GM23338 (cell line): ENCODE results near the gene SLC16A9. TPM values are rescaled to one million over a fixed set of nuclear protein-coding genes. Genes with fewer than 3 reads are reported as not detected.

Experiments
- ATAC-seq: fragments of 200-7000 bp; cut with Tn5 transposase; 3 replicates; pipeline ENCODE4 v1.9.1; 2020
- DNase-seq: peaks from one replicate; pipeline ENCODE4 v3.0.0-alpha.2; 2015; ENCODE audit warnings: low spot score
- H2AFZ ChIP-seq: fragments of 200-600 bp; sonication (generic); 2 replicates; pipeline ENCODE4 v1.8.0; 2016; ENCODE audit warnings: antibody characterized with exemption, mild to moderate bottlenecking, moderate library complexity
- H3F3A ChIP-seq: fragments of 200-600 bp; sonication (generic); replicated peaks from 2 replicates; pipeline ENCODE4 v1.8.0; 2017; ENCODE audit warnings: antibody characterized with exemption, mixed run types, low read depth
- H3K27ac ChIP-seq: fragments of 200-600 bp; sonication (generic); 2 replicates; pipeline ENCODE4 v1.6.1; 2016; ENCODE audit warnings: low read depth
- H3K27me3 ChIP-seq: fragments of 200-600 bp; sonication (generic); 2 replicates; pipeline ENCODE4 v1.8.0; 2016; ENCODE audit warnings: mild to moderate bottlenecking, mixed run types, moderate library complexity; ENCODE audit not compliant: insufficient read depth
- H3K36me3 ChIP-seq: fragments of 200-600 bp; sonication (generic); 2 replicates; pipeline ENCODE4 v1.8.0; 2016; ENCODE audit warnings: mild to moderate bottlenecking; ENCODE audit not compliant: insufficient read depth
- H3K4me1 ChIP-seq: fragments of 200-600 bp; sonication (generic); 2 replicates; pipeline ENCODE4 v1.8.0; 2016; ENCODE audit warnings: mild to moderate bottlenecking, moderate library complexity; ENCODE audit not compliant: insufficient read depth
- H3K4me2 ChIP-seq: fragments of 200-600 bp; sonication (generic); 2 replicates; pipeline ENCODE4 v1.7.1; 2017; ENCODE audit warnings: mixed run types
- H3K4me3 ChIP-seq: fragments of 200-600 bp; sonication (generic); 2 replicates; pipeline ENCODE4 v1.6.1; 2016; ENCODE audit warnings: mixed run types
- H3K79me2 ChIP-seq: fragments of 200-600 bp; sonication (generic); replicated peaks from 2 replicates; pipeline ENCODE4 v1.8.0; 2017; ENCODE audit warnings: mild to moderate bottlenecking; ENCODE audit not compliant: insufficient read depth
- H3K9me2 ChIP-seq: fragments of 200-600 bp; sonication (generic); 2 replicates; pipeline ENCODE4 v1.8.0; 2017; ENCODE audit not compliant: insufficient read depth
- H4K20me1 ChIP-seq: fragments of 200-600 bp; sonication (generic); replicated peaks from 2 replicates; pipeline ENCODE4 v1.8.0; 2017; ENCODE audit warnings: mild to moderate bottlenecking; ENCODE audit not compliant: insufficient read depth
- H3K27ac Mint-ChIP-seq: 2 replicates; pipeline ENCODE4 v1.8.0; 2020; ENCODE audit warnings: inconsistent platforms, mild to moderate bottlenecking, moderate library complexity, mixed read lengths
- H3K27me3 Mint-ChIP-seq: 3 replicates; pipeline ENCODE4 v1.8.0; 2022; ENCODE audit warnings: low read depth, mild to moderate bottlenecking, moderate library complexity, mixed read lengths, inconsistent platforms; ENCODE audit not compliant: insufficient read depth, poor library complexity
- H3K36me3 Mint-ChIP-seq: 3 replicates; pipeline ENCODE4 v1.8.0; 2021; ENCODE audit warnings: low read depth, mild to moderate bottlenecking, inconsistent platforms, moderate library complexity, mixed read lengths
- H3K4me1 Mint-ChIP-seq: 3 replicates; pipeline ENCODE4 v1.8.0; 2020; ENCODE audit warnings: mild to moderate bottlenecking, inconsistent platforms, mixed read lengths
- H3K4me3 Mint-ChIP-seq: 3 replicates; pipeline ENCODE4 v1.8.0; 2021; ENCODE audit warnings: moderate library complexity, mild to moderate bottlenecking, inconsistent platforms, mixed read lengths
- H3K9me3 Mint-ChIP-seq: 3 replicates; pipeline ENCODE4 v1.8.0; 2020; ENCODE audit warnings: moderate library complexity, mild to moderate bottlenecking, inconsistent platforms, mixed read lengths
- CREB1 ChIP-seq: fragments of 250-450 bp; sonication (Bioruptor Pico); IDR thresholded peaks from 2 replicates; pipeline ENCODE4 v1.5.0; 2020; ENCODE audit warnings: low read depth, mild to moderate bottlenecking, moderate library complexity
- EZH2phosphoT487 ChIP-seq: fragments of 200-600 bp; sonication (generic); IDR thresholded peaks from one replicate; pipeline ENCODE4 v1.8.1; 2018; ENCODE audit warnings: antibody characterized with exemption; ENCODE audit not compliant: unreplicated experiment
- JUNB ChIP-seq: IDR thresholded peaks from one replicate; pipeline ENCODE4 v1.6.1; 2016; ENCODE audit warnings: antibody characterized with exemption; ENCODE audit not compliant: unreplicated experiment
- NANOG ChIP-seq: IDR thresholded peaks from 2 replicates; pipeline ENCODE4 v1.6.1; 2016; ENCODE audit warnings: antibody characterized with exemption, borderline replicate concordance
- POLR2AphosphoS5 ChIP-seq: IDR thresholded peaks from 2 replicates; pipeline ENCODE4 v1.6.1; 2016; ENCODE audit warnings: antibody characterized with exemption, low read depth
- STAT1 ChIP-seq: IDR thresholded peaks from one replicate; pipeline ENCODE4 v1.6.1; 2016; ENCODE audit warnings: antibody characterized with exemption; ENCODE audit not compliant: unreplicated experiment
- long read RNA-seq: library from polyadenylated mRNA; unstranded; transcript quantifications from one replicate; pipeline ENCODE4 v2.0.0, GENCODE V29; 2020; ENCODE audit not compliant: unreplicated experiment
- polyA plus RNA-seq: library from polyadenylated mRNA; unstranded; fragments of >200 nt; fragmentation: Nextera tagmentation; extraction: Ambion mirVana; gene quantifications from 2 replicates; pipeline ENCODE4 v1.2.1, GENCODE V29; 2016
- total RNA-seq: library from RNA; depleted of rRNA; stranded (reverse); fragments of >200 nt; shearing (Covaris generic); gene quantifications from 2 replicates; pipeline ENCODE4 v1.2.3, GENCODE V29; 2014; rRNA removed
- TF ChIP-seq, protein P1 (sequence below), 2 experiments: fragments of 200-600 bp in 1 of 2; sonication (generic) in 1 of 2; conservative IDR thresholded peaks; 2 replicates each; pipeline versions ENCODE4 v1.5.1 to v1.6.1; 2016 to 2017; ENCODE audit warnings: antibody characterized with exemption in 2 of 2, low read depth in 2 of 2, mild to moderate bottlenecking in 2 of 2, moderate library complexity in 1 of 2

Gene SLC16A9, protein sequence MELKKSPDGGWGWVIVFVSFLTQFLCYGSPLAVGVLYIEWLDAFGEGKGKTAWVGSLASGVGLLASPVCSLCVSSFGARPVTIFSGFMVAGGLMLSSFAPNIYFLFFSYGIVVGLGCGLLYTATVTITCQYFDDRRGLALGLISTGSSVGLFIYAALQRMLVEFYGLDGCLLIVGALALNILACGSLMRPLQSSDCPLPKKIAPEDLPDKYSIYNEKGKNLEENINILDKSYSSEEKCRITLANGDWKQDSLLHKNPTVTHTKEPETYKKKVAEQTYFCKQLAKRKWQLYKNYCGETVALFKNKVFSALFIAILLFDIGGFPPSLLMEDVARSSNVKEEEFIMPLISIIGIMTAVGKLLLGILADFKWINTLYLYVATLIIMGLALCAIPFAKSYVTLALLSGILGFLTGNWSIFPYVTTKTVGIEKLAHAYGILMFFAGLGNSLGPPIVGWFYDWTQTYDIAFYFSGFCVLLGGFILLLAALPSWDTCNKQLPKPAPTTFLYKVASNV
- total RNA-seq = 11.4 and 16.0 TPM in 2 replicates
- polyA plus RNA-seq = 6.0 and 6.5 TPM in 2 replicates
- long read RNA-seq, full-length matches to known transcripts = 2 of 3 reads
- long read RNA-seq, partial matches to known transcripts = 1 of 3 reads
- long read RNA-seq, other reads (novel, unspliced or antisense) = 0 of 3 reads

DNA sequence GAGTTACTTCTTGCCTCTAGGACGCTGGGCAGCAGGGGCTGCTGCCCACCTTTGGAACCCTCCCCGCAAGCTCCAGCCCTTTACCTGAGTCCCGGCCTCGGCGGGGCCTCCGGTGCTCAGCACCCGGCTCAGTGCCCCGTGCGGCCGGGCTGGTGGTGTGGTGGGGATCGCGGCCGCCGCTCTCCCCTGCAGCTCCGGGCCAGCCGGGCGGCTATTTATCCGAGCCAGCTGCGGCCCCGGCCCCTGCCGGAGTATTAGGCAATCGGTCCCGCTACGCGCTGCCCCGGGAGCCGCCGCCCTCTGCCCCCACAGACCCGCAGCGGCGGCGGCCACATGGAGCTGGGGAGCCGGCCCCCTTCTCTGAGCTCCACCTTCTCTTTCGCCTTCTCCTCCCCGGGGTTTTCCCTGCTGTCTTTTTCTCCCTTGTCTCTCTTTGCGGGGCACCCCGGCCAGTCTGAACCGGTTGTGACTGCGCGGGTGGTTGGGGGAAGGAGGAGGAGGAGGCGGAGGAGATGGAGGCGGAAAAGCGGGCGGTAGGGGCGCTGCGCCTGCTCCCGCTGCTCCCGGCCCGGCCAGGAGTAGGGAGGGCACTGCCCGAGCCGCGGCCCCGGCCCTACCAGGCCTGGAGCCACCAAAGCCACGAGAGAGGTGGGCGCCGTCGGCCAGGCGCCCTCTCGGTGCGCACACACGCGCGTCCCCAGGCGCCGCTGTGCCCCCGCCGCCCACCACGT, at the start of gene SLC16A9:
Gene SLC16A9 (minus strand): TSS at position 456 of the 731 bp plus-strand sequence. CDS start 25,559 bp downstream, outside the sequence.
- Histone ChIP-seq H3K79me2 (peaks cover 14% of the 10 kb centered on the region; the same call in 1 of the 2 replicates), H3K4me2 (peak within 1 kb of the TSS; percentile 95), H3K4me3 (peak within 1 kb of the TSS; percentile 82), H2AFZ (peak within 1 kb of the TSS; percentile 98), H3K9me2 (no peaks in the 10 kb centered on the region), H3K27me3 (peaks cover 35% of the 10 kb centered on the region), H3K4me1 (peaks cover 16% of the 10 kb centered on the region), H3K36me3 (no peaks in the 10 kb centered on the region), H4K20me1 (no peaks in the 10 kb centered on the region), H3F3A (0 out of 2 replicates have a peak, but pooled peaks cover 3% of the 10 kb centered on the region), H3K27ac (no peak within 1 kb of the TSS)
- ATAC-seq (peak; percentile 86), DNase-seq (peak; percentile 89)
- H3K27me3 Mint-ChIP-seq = peaks cover 11% of the 10 kb centered on the region
- TF ChIP-seq POLR2AphosphoS5 = peak; percentile 48; the same call in 1 of the 2 replicates
- TF ChIP-seq STAT1 = no peak
- TF ChIP-seq CREB1 (CRISPR knock-in tag) = no peak
- TF ChIP-seq, protein P1, sequence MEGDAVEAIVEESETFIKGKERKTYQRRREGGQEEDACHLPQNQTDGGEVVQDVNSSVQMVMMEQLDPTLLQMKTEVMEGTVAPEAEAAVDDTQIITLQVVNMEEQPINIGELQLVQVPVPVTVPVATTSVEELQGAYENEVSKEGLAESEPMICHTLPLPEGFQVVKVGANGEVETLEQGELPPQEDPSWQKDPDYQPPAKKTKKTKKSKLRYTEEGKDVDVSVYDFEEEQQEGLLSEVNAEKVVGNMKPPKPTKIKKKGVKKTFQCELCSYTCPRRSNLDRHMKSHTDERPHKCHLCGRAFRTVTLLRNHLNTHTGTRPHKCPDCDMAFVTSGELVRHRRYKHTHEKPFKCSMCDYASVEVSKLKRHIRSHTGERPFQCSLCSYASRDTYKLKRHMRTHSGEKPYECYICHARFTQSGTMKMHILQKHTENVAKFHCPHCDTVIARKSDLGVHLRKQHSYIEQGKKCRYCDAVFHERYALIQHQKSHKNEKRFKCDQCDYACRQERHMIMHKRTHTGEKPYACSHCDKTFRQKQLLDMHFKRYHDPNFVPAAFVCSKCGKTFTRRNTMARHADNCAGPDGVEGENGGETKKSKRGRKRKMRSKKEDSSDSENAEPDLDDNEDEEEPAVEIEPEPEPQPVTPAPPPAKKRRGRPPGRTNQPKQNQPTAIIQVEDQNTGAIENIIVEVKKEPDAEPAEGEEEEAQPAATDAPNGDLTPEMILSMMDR (conservative IDR thresholded peaks at IDR 0.05; ENCODE audit: low read depth in 2 of 2) = peak in 1 of 2 experiments; percentile 43; a peak in 3 of 4 replicates
- H3K4me1 Mint-ChIP-seq = peaks cover 39% of the 10 kb centered on the region
- peak within 1 kb of the TSS; percentile 89 for H3K27ac Mint-ChIP-seq
- no peaks in the 10 kb centered on the region for H3K9me3 Mint-ChIP-seq
- peak within 1 kb of the TSS; percentile 86 for H3K4me3 Mint-ChIP-seq
- H3K36me3 Mint-ChIP-seq = peaks cover 3% of the 10 kb centered on the region; the same call in 2 of the 3 replicates

DNA sequence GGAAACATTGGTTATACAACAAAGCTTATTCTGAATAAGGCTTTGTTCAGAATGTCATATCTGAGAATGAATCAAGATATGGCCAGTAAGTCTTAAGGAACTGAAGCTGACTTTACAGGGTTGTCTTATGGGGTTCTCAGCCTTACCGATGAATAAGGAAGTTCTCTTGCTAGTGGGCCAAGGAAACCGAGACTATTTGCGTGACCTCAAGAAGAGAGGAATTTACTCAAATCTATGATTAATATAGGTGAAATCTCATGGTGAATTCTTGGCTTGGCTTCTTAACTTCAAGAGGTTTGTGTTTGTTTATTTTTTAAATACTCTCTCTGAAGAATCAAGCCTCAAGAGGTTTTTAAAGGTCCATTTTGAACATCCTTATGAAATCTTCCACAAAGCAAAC, 48.3 kb upstream of the SLC16A9 start:
- H3K9me2 ChIP-seq = 0 out of 2 replicates have a peak, but pooled peaks cover 4% of the 10 kb centered on the region
- H3K4me1 Mint-ChIP-seq = peaks cover 11% of the 10 kb centered on the region
- H3F3A ChIP-seq = no peaks in the 10 kb centered on the region
- H3K9me3 Mint-ChIP-seq = peaks cover 23% of the 10 kb centered on the region
- ATAC-seq (no peak), DNase-seq (no peak)
- peaks cover 9% of the 10 kb centered on the region; the same call in 2 of the 3 replicates for H3K36me3 Mint-ChIP-seq
- H3K4me1 ChIP-seq = peaks cover 13% of the 10 kb centered on the region; the same call in 1 of the 2 replicates
- H3K4me2 ChIP-seq = no peak overlapping the region
- H2AFZ ChIP-seq = no peak overlapping the region
- no peaks in the 10 kb centered on the region for H3K27me3 ChIP-seq
- no peaks in the 10 kb centered on the region for H3K79me2 ChIP-seq
- H3K27ac ChIP-seq = no peak overlapping the region
- H3K27ac Mint-ChIP-seq = no peak overlapping the region
- H3K36me3 ChIP-seq = 0 out of 2 replicates have a peak, but pooled peaks cover 3% of the 10 kb centered on the region
- no peak for TF ChIP-seq STAT1
- TF ChIP-seq, protein P1 (conservative IDR thresholded peaks at IDR 0.05; ENCODE audit: low read depth in 2 of 2) = no peak
- no peak for TF ChIP-seq NANOG
- no peak for TF ChIP-seq EZH2phosphoT487
- no peak for TF ChIP-seq JUNB
- no peak overlapping the region for H3K4me3 ChIP-seq
- H3K27me3 Mint-ChIP-seq = peaks cover 2% of the 10 kb centered on the region
- no peak overlapping the region for H3K4me3 Mint-ChIP-seq
- H4K20me1 ChIP-seq = no peaks in the 10 kb centered on the region
